Coronary artery (tissue), 2 donors: ENCODE measurements around the gene STX18.

Experiments
- DNase-seq: peaks from one replicate; pipeline ENCODE4 v3.0.0-alpha.2; 2017; ENCODE audit warnings: low spot score
- H3K27ac ChIP-seq, 2 donors: fragments of 200-600 bp; sonication (generic); one replicate each; pipeline ENCODE4 v1.5.1; 2016 to 2019
- H3K4me3 ChIP-seq: fragments of 200-600 bp; sonication (generic); 2 replicates; pipeline ENCODE4 v1.5.1; 2016; ENCODE audit warnings: mild to moderate bottlenecking, moderate library complexity
- TF ChIP-seq, protein P1 (sequence below): fragments of 200-600 bp; sonication (generic); IDR thresholded peaks from one replicate; pipeline ENCODE4 v1.5.1; 2019; ENCODE audit warnings: antibody characterized with exemption

Gene STX18

GRCh38 chr4:4388836-4389575, 152.8 kb downstream of the STX18 start:
- H3K27ac ChIP-seq, result no peak overlapping the region
- H3K4me3 ChIP-seq, result no peak overlapping the region
- TF ChIP-seq, protein P1, sequence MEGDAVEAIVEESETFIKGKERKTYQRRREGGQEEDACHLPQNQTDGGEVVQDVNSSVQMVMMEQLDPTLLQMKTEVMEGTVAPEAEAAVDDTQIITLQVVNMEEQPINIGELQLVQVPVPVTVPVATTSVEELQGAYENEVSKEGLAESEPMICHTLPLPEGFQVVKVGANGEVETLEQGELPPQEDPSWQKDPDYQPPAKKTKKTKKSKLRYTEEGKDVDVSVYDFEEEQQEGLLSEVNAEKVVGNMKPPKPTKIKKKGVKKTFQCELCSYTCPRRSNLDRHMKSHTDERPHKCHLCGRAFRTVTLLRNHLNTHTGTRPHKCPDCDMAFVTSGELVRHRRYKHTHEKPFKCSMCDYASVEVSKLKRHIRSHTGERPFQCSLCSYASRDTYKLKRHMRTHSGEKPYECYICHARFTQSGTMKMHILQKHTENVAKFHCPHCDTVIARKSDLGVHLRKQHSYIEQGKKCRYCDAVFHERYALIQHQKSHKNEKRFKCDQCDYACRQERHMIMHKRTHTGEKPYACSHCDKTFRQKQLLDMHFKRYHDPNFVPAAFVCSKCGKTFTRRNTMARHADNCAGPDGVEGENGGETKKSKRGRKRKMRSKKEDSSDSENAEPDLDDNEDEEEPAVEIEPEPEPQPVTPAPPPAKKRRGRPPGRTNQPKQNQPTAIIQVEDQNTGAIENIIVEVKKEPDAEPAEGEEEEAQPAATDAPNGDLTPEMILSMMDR, result no peak
- no peak for DNase-seq

DNA sequence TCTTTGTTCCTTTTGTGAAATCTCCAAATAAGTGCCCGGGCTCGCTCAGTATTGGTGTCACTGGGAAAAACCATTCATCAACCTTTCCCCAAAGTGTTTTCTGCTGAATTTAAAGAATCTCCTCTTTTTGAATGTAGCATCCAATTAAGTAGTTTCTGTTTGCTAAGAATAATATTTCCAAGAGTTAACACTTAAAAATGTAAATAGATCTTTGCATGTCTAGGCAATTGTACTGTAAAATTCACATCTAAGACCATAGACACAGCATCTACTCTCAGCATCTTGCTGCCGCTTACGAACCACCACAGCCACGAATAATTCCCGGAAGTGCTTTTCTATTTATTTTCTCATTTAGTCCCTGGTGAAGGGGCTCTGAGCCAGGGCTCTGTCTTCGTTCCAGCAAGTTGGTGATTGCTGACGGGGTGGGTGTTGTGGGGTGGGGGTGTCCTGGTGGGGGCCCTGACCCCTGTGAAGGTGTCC, 153.5 kb downstream of the STX18 start:
- H3K4me3 ChIP-seq, result peak overlapping the region; percentile 71
- TF ChIP-seq, protein P1, result no peak
- H3K27ac ChIP-seq, result no peak overlapping the region
- DNase-seq, result no peak

DNA sequence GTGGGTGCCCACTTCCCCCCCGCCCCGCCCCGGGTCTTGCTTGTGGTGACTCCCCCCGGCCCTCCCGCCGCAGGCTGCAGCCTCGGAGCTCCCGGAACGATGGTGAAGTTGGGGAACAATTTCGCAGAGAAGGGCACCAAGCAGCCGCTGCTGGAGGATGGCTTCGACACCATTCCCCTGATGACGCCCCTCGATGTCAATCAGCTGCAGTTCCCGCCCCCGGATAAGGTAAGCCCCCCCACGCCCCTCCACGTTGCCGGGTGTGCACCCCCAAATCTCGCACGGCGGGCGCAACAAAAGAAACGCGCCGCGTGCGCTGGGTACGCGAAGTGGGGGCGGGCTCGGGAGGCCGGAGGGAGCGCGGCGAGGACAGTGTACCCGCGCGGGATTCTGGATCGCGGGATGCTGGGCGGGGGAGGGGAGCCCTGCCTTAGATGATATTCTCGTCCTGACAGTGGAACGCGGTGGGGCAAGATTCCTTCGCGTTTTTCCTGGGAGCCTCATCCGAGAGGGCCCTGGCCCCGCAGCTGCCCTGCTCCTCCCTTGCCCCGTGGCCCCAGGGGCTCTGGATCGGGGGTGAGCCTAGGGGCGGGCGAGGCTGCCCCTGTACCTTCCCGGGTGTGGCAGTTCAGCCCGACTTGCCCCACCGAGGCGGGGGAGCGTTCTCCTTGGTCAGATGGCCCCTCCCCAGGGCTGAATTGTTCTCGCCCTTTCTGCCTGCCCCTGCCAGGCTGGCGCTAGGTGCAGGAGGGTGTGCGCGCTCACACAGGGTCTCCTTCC, 154.1 kb downstream of the STX18 start:
- H3K27ac ChIP-seq, result no peak overlapping the region
- no peak for DNase-seq
- TF ChIP-seq, protein P1, result no peak
- peak overlapping the region; percentile 71 for H3K4me3 ChIP-seq

- TF ChIP-seq, protein P1, result no peak
Measured at GRCh38 chr4:4386736-4387392, 155.0 kb downstream of the STX18 start, which contains the start of gene NSG1. Gene NSG1 (plus strand): TSS chr4:4387102. CDS start chr4:4387630, 528 bp downstream.

DNA sequence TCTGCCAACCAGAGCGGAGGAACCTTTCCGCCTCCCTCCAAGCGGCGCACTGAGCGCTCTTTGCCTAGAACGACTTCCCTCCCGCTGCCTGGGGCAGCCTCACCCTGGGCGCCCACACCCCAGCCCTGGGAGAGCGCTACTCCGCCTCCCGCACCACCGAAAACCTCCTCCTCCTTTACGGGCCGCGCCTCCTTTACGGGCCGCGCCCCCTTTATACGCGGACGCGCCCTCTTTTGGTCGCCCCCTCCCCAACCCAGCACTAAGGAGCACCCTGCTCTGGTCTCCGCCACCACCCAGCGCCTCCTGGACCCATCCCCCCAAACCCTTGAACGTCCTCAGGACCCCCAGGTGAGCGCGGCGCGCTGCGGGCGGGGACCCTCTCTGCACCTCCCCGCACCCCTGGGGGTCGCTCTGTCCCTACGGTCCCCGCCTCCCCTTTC, 155.5 kb downstream of the STX18 start:
- no peak for DNase-seq
- H3K27ac ChIP-seq, result no peak overlapping the region
- peak overlapping the region; percentile 71 for H3K4me3 ChIP-seq
- TF ChIP-seq, protein P1, result no peak

More at GRCh38 chr4:4386736-4387392, 155.0 kb downstream of the STX18 start, which contains the start of gene NSG1:
- no peak for DNase-seq
- no peak within 1 kb of the TSS for H3K27ac ChIP-seq
- H3K4me3 ChIP-seq, result peak within 1 kb of the TSS; percentile 71

- Histone ChIP-seq H3K27ac (no peak overlapping the region), H3K4me3 (peak overlapping the region; percentile 71)
- no peak for DNase-seq
- TF ChIP-seq, protein P1, result no peak
Measured at GRCh38 chr4:4385729-4386295, 156.0 kb downstream of the STX18 start.
